Measurements from ENCODE around the gene SLC2A6. TPM values are rescaled to one million over a fixed set of nuclear protein-coding genes. Genes with fewer than 3 reads are reported as not detected.

SLC2A6 gene
- total RNA-seq, 1 donor from 2014 or later, result 21.7 TPM

GRCh38 chr9:133440874-133441273 lies 38.0 kb downstream of the SLC2A6 start:
- no peak for DNase-seq (ENCODE audit: low read depth)

GRCh38 chr9:133439337-133439736 lies 39.6 kb downstream of the SLC2A6 start:
- DNase-seq (ENCODE audit: low read depth), result no peak

- DNase-seq (ENCODE audit: low read depth), result no peak
These were observed 41.0 kb downstream of the SLC2A6 start for GRCh38 chr9:133437753-133438531.

- no peak for DNase-seq (ENCODE audit: low read depth)
These were observed 42.2 kb downstream of the SLC2A6 start for GRCh38 chr9:133436681-133437080.

- DNase-seq (ENCODE audit: low read depth), result no peak
These were observed 45.5 kb downstream of the SLC2A6 start for GRCh38 chr9:133433351-133433843.

GRCh38 chr9:133430244-133430643 lies 48.7 kb downstream of the SLC2A6 start:
- no peak for DNase-seq (ENCODE audit: low read depth)

- no peak for DNase-seq (ENCODE audit: low read depth)
These were observed 49.2 kb downstream of the SLC2A6 start for GRCh38 chr9:133429641-133430161.

- no peak for DNase-seq (ENCODE audit: low read depth)
These were observed 49.7 kb downstream of the SLC2A6 start for GRCh38 chr9:133429214-133429613.

- DNase-seq (ENCODE audit: low read depth), result no peak
These were observed 50.2 kb downstream of the SLC2A6 start for GRCh38 chr9:133428617-133429101.

GRCh38 chr9:133427658-133428348 lies 51.1 kb downstream of the SLC2A6 start:
- DNase-seq (ENCODE audit: low read depth), result no peak

- no peak for DNase-seq (ENCODE audit: low read depth)
These were observed 52.9 kb downstream of the SLC2A6 start for GRCh38 chr9:133426011-133426410.

GRCh38 chr9:133425049-133425632 lies 53.8 kb downstream of the SLC2A6 start:
- DNase-seq (ENCODE audit: low read depth), result no peak

GRCh38 chr9:133424187-133424586 lies 54.7 kb downstream of the SLC2A6 start:
- no peak for DNase-seq (ENCODE audit: low read depth)

- DNase-seq (ENCODE audit: low read depth), result no peak
These were observed 55.7 kb downstream of the SLC2A6 start for GRCh38 chr9:133423216-133423615.

- DNase-seq (ENCODE audit: low read depth), result no peak
These were observed 57.0 kb downstream of the SLC2A6 start, which contains the start of gene ADAMTS13 for GRCh38 chr9:133421615-133422542. ADAMTS13 (plus strand) TSS chr9:133422367; CDS start chr9:133422444, 77 bp downstream.

Other genes with a start within 250 kb of the SLC2A6 start
- gene ABO, start 203.9 kb downstream of the SLC2A6 start, total RNA-seq, result 0.17 and 4.5 TPM in 2 replicates
- gene SURF6, start 142.9 kb downstream of the SLC2A6 start, total RNA-seq, result 7.5 and 31.4 TPM in 2 replicates
- 17.7 and 31.6 TPM in 2 replicates for gene MED22, start 131.0 kb downstream of the SLC2A6 start, total RNA-seq
- 1,360 and 2,372 TPM in 2 replicates for gene RPL7A, start 130.9 kb downstream of the SLC2A6 start, total RNA-seq
- 18.4 and 18.6 TPM in 2 replicates for gene SURF1, start 122.6 kb downstream of the SLC2A6 start, total RNA-seq
- 9.9 and 32.3 TPM in 2 replicates for gene SURF2, start 122.5 kb downstream of the SLC2A6 start, total RNA-seq
- gene SURF4, start 103.0 kb downstream of the SLC2A6 start, total RNA-seq, result 284 and 363 TPM in 2 replicates
- gene STKLD1, start 102.7 kb downstream of the SLC2A6 start, total RNA-seq, result 0.35 and 0.40 TPM in 2 replicates
- 10.8 and 25.3 TPM in 2 replicates for gene REXO4, start 61.1 kb downstream of the SLC2A6 start, total RNA-seq
- gene ADAMTS13, start 56.7 kb downstream of the SLC2A6 start, total RNA-seq, result 0.52 and 6.0 TPM in 2 replicates
- gene CACFD1, start 19.1 kb downstream of the SLC2A6 start, total RNA-seq, result 9.2 and 22.0 TPM in 2 replicates
- gene MYMK, start 45.9 kb upstream of the SLC2A6 start, total RNA-seq, result not detected in 2 replicates
- 0.05 TPM in 1 of 2 replicates, not detected in the other for gene ADAMTSL2, start 55.6 kb upstream of the SLC2A6 start, total RNA-seq
- not detected in 2 replicates for gene FAM163B, start 130.3 kb upstream of the SLC2A6 start, total RNA-seq
- gene DBH, start 157.3 kb upstream of the SLC2A6 start, total RNA-seq, result not detected in 2 replicates